K562 (cell line): Measurements from ENCODE around the gene NAP1L4.

Experiments used
- ATF7 ChIP-seq: fragments of 450-650 bp; IDR thresholded peaks from 2 replicates; pipeline ENCODE4 v1.7.1; 2014; ENCODE audit warnings: mild to moderate bottlenecking, moderate library complexity
- CHD4 ChIP-seq: fragments of 200-600 bp; sonication (generic); IDR thresholded peaks from 3 replicates; pipeline ENCODE4 v1.6.1; 2012; ENCODE audit warnings: low read depth, mild to moderate bottlenecking, mixed read lengths, low read length, inconsistent platforms; ENCODE audit not compliant: insufficient read depth, insufficient replicate concordance, poor library complexity, severe bottlenecking
- CTCF ChIP-seq, 3 experiments: IDR thresholded peaks in 2 of 3; conservative IDR thresholded peaks in 1 of 3; 2 replicates each; pipeline ENCODE4 v1.5.1; 2011 to 2012; ENCODE audit warnings: low read length in 3 of 3, mild to moderate bottlenecking in 3 of 3, control low read depth in 2 of 3, improper control_type of control experiment in 1 of 3, inconsistent platforms in 1 of 3, low read depth in 1 of 3, mixed read lengths in 1 of 3, moderate library complexity in 1 of 3; ENCODE audit not compliant: insufficient read depth in 2 of 3
- FOSL1 ChIP-seq: fragments of 200-800 bp; sonication (Bioruptor generic); conservative IDR thresholded peaks from 2 replicates; pipeline ENCODE4 v1.6.1; 2016; ENCODE audit warnings: missing genetic modification characterization, missing compliant biosample characterization
- GTF2F1 ChIP-seq: IDR thresholded peaks from 2 replicates; pipeline ENCODE4 v1.6.1; 2011; ENCODE audit warnings: low read depth, low read length, improper control_type of control experiment
- MEF2D ChIP-seq: conservative IDR thresholded peaks from 2 replicates; pipeline ENCODE4 v1.6.1; 2016; ENCODE audit warnings: low read depth, missing genetic modification characterization, missing compliant biosample characterization
- PATZ1 ChIP-seq: fragments of 250-450 bp; sonication (Bioruptor Pico); IDR thresholded peaks from 2 replicates; pipeline ENCODE4 v1.5.0; 2020; ENCODE audit warnings: mild to moderate bottlenecking, borderline replicate concordance
- POLR2AphosphoS5 ChIP-seq: IDR thresholded peaks from 2 replicates; pipeline ENCODE4 v1.6.1; 2011; ENCODE audit warnings: mild to moderate bottlenecking, low read depth, low read length, moderate library complexity; ENCODE audit not compliant: control insufficient read depth, insufficient read depth
- PTTG1 ChIP-seq: fragments of 450-650 bp; IDR thresholded peaks from 2 replicates; pipeline ENCODE4 v1.6.1; 2016; ENCODE audit warnings: low read depth, mild to moderate bottlenecking, missing genetic modification characterization, missing compliant biosample characterization
- SAFB2 ChIP-seq: fragments of 200-400 bp; formaldehyde crosslinking; IDR thresholded peaks from 2 replicates; pipeline ENCODE4 v1.6.1; 2018; ENCODE audit warnings: borderline replicate concordance, low read length, low read depth, moderate library complexity; ENCODE audit not compliant: severe bottlenecking
- SMARCC2 ChIP-seq: fragments of 450-650 bp; IDR thresholded peaks from 2 replicates; pipeline ENCODE4 v1.6.1; 2017; ENCODE audit warnings: antibody characterized with exemption, moderate library complexity, mild to moderate bottlenecking, low read depth
- TRIM25 ChIP-seq: fragments of 450-650 bp; IDR thresholded peaks from 2 replicates; pipeline ENCODE4 v1.7.0; 2016; ENCODE audit warnings: borderline replicate concordance
- ZNF639 ChIP-seq, 2 experiments: fragments of 200-800 bp in 1 of 2; sonication (Bioruptor generic) in 1 of 2; sonication (generic) in 1 of 2; formaldehyde crosslinking in 1 of 2; IDR thresholded peaks in 1 of 2; conservative IDR thresholded peaks in 1 of 2; 2 replicates each; pipeline versions ENCODE4 v1.5.0 to v1.6.1; 2016 to 2020; ENCODE audit warnings: missing compliant biosample characterization in 1 of 2, missing genetic modification characterization in 1 of 2, missing genetic modification reagents in 1 of 2

GRCh38 chr11:2897048-2897447, 95.1 kb downstream of the NAP1L4 start:
- TF ChIP-seq CTCF (IDR thresholded peaks at IDR 0.05 in 2 of 3, conservative IDR thresholded peaks at IDR 0.05 in 1 of 3; ENCODE audit: insufficient read depth in 2 of 3, low read depth in 1 of 3, low read length in 3 of 3): no peak
- no peak for TF ChIP-seq MEF2D
- no peak for TF ChIP-seq TRIM25
- no peak for TF ChIP-seq PTTG1 (tag)
- TF ChIP-seq GTF2F1: no peak
- TF ChIP-seq FOSL1: no peak
- TF ChIP-seq CHD4: no peak
- no peak for TF ChIP-seq ATF7
- no peak for TF ChIP-seq SAFB2
- no peak for TF ChIP-seq POLR2AphosphoS5
- TF ChIP-seq PATZ1 (CRISPR knock-in tag): no peak
- no peak for TF ChIP-seq ZNF639 (CRISPR knock-in tag; conservative IDR thresholded peaks at IDR 0.05 in 1 of 2, IDR thresholded peaks at IDR 0.05 in 1 of 2)
- no peak for TF ChIP-seq SMARCC2
